H1 (cell line): Measurements from ENCODE around the gene OPCML. TPM values are rescaled to one million over a fixed set of nuclear protein-coding genes. Genes with fewer than 3 reads are reported as not detected.

ENCODE experiments used
- CTCF ChIA-PET: fragments of 300-600 bp; sonication (Branson Sonifier 250); formaldehyde crosslinking; loops from one replicate; lab custom pipeline; 2021; ENCODE audit not compliant: partially characterized antibody; lab: Charles Lee
- POLR2A ChIA-PET: fragments of 300-600 bp; sonication (Branson Sonifier 250); formaldehyde crosslinking; loops from one replicate; lab custom pipeline; 2021; ENCODE audit warnings: inconsistent platforms; ENCODE audit not compliant: partially characterized antibody; lab: Charles Lee
- DNase-seq, 2 experiments: peaks; one replicate each; pipeline versions ENCODE4 v3.0.0 to v3.0.0-alpha.2; 2010 to 2022; ENCODE audit warnings: low spot score in 2 of 2, low read depth in 1 of 2, mixed read lengths in 1 of 2
- FAIRE-seq: peaks from 2 replicates; lab custom pipeline; 2011; peaks lifted over from hg19 to GRCh38; lab: Jason Lieb, UNC
- H2AFZ ChIP-seq: 2 replicates; pipeline ENCODE4 v1.8.1; 2012; ENCODE audit warnings: low read length, inconsistent platforms
- H2AK5ac ChIP-seq: 2 replicates; pipeline ENCODE4 v1.6.1; 2013; ENCODE audit warnings: low read depth, low read length
- H2BK120ac ChIP-seq: replicated peaks from 2 replicates; pipeline ENCODE3; 2013; ENCODE audit warnings: low read depth, low read length, inconsistent platforms
- H2BK12ac ChIP-seq: 2 replicates; pipeline ENCODE4 v1.6.1; 2013; ENCODE audit warnings: low read depth, low read length
- H2BK15ac ChIP-seq: 2 replicates; pipeline ENCODE4 v1.6.1; 2013; ENCODE audit warnings: low read length
- H2BK20ac ChIP-seq: 2 replicates; pipeline ENCODE4 v1.6.1; 2013; ENCODE audit warnings: low read length
- H2BK5ac ChIP-seq: 2 replicates; pipeline ENCODE4 v1.6.1; 2013; ENCODE audit warnings: low read depth, low read length
- H3K14ac ChIP-seq: 2 replicates; pipeline ENCODE4 v1.6.1; 2013; ENCODE audit warnings: inconsistent platforms; ENCODE audit not compliant: insufficient read length
- H3K18ac ChIP-seq: 2 replicates; pipeline ENCODE4 v1.6.1; 2013; ENCODE audit warnings: low read length; ENCODE audit errors: extremely low read depth
- H3K23ac ChIP-seq: 2 replicates; pipeline ENCODE4 v1.6.1; 2013; ENCODE audit warnings: inconsistent platforms; ENCODE audit not compliant: insufficient read length
- H3K23me2 ChIP-seq: 2 replicates; pipeline ENCODE4 v1.6.1; 2013; ENCODE audit warnings: low read depth, low read length
- H3K27ac ChIP-seq: 2 replicates; pipeline ENCODE4 v1.6.1; 2011; ENCODE audit warnings: low read depth, low read length, inconsistent platforms
- H3K27me3 ChIP-seq, 4 experiments: replicated peaks in 1 of 4; 1 replicate in 1 of 4; 2 replicates in 3 of 4; pipeline versions ENCODE4 v1.6.1 to v1.8.1; 2011 to 2013; ENCODE audit warnings: low read length in 3 of 4, mild to moderate bottlenecking in 3 of 4, inconsistent platforms in 2 of 4, mixed read lengths in 2 of 4, moderate library complexity in 1 of 4; ENCODE audit not compliant: control insufficient read depth in 3 of 4, insufficient read depth in 3 of 4; ENCODE audit errors: extremely low read depth in 1 of 4
- H3K36me3 ChIP-seq, 4 experiments: 2 replicates each; pipeline versions ENCODE4 v1.6.1 to v1.8.1; 2011 to 2013; ENCODE audit warnings: mild to moderate bottlenecking in 4 of 4, low read length in 3 of 4, moderate library complexity in 2 of 4, control low read depth in 1 of 4, inconsistent platforms in 1 of 4; ENCODE audit not compliant: insufficient read depth in 4 of 4, control insufficient read depth in 2 of 4
- H3K4ac ChIP-seq: replicated peaks from 2 replicates; pipeline ENCODE3; 2013; ENCODE audit warnings: low read length, low read depth, mixed read lengths, inconsistent platforms; ENCODE audit not compliant: insufficient read length
- H3K4me1 ChIP-seq, 4 experiments: replicated peaks in 1 of 4; 1 replicate in 1 of 4; 2 replicates in 3 of 4; pipeline versions ENCODE4 v1.6.1 to v1.8.1; 2011 to 2013; ENCODE audit warnings: low read length in 3 of 4, inconsistent platforms in 2 of 4, mixed read lengths in 1 of 4; ENCODE audit not compliant: insufficient read depth in 4 of 4, control insufficient read depth in 3 of 4
- H3K4me2 ChIP-seq, 2 experiments: 2 replicates each; pipeline versions ENCODE4 v1.6.1 to v1.8.1; 2011 to 2013; ENCODE audit warnings: low read depth in 2 of 2, low read length in 2 of 2, control low read depth in 1 of 2, inconsistent platforms in 1 of 2, mild to moderate bottlenecking in 1 of 2; ENCODE audit not compliant: insufficient read depth in 1 of 2
- H3K4me3 ChIP-seq, 4 experiments: fragments of 200-600, 300-600 bp in 1 of 4; sonication (generic), shearing (Covaris generic), sonication (Bioruptor Twin) in 1 of 4; 2 replicates each; pipeline versions ENCODE4 v1.5.1 to v1.8.1; 2011 to 2016; ENCODE audit warnings: low read length in 4 of 4, low read depth in 3 of 4, control low read depth in 2 of 4, inconsistent platforms in 2 of 4, mild to moderate bottlenecking in 2 of 4, mixed read lengths in 1 of 4, moderate library complexity in 1 of 4; ENCODE audit not compliant: insufficient read depth in 2 of 4; ENCODE audit errors: extremely low read depth in 1 of 4
- H3K56ac ChIP-seq: replicated peaks from 2 replicates; pipeline ENCODE3; 2013; ENCODE audit warnings: low read depth, mild to moderate bottlenecking, mixed read lengths, low read length, inconsistent platforms; ENCODE audit not compliant: insufficient read length
- H3K79me1 ChIP-seq: 2 replicates; pipeline ENCODE4 v1.6.1; 2013; ENCODE audit warnings: low read depth, low read length, control low read depth
- H3K79me2 ChIP-seq, 2 experiments: 2 replicates each; pipeline versions ENCODE4 v1.6.1 to v1.8.1; 2012 to 2013; ENCODE audit warnings: low read length in 2 of 2, mild to moderate bottlenecking in 2 of 2, inconsistent platforms in 1 of 2; ENCODE audit not compliant: insufficient read depth in 2 of 2, control insufficient read depth in 1 of 2
- H3K9ac ChIP-seq, 4 experiments: replicated peaks in 1 of 4; 1 replicate in 1 of 4; 2 replicates in 3 of 4; pipeline versions ENCODE4 v1.6.1 to v1.8.1; 2011 to 2013; ENCODE audit warnings: low read depth in 3 of 4, low read length in 3 of 4, control low read depth in 2 of 4, mild to moderate bottlenecking in 2 of 4, moderate library complexity in 2 of 4, inconsistent platforms in 1 of 4; ENCODE audit errors: extremely low read depth in 1 of 4
- H3K9me3 ChIP-seq, 2 experiments: 2 replicates each; pipeline versions ENCODE4 v1.6.1 to v1.8.1; 2012 to 2013; ENCODE audit warnings: mild to moderate bottlenecking in 2 of 2, moderate library complexity in 2 of 2, control low read depth in 1 of 2, inconsistent platforms in 1 of 2, low read depth in 1 of 2, low read length in 1 of 2, mixed read lengths in 1 of 2; ENCODE audit not compliant: insufficient read depth in 2 of 2
- H4K20me1 ChIP-seq, 2 experiments: replicated peaks in 1 of 2; 2 replicates each; pipeline versions ENCODE3 to v1.8.1; 2011 to 2013; ENCODE audit warnings: inconsistent platforms in 2 of 2, low read length in 2 of 2, mild to moderate bottlenecking in 1 of 2; ENCODE audit not compliant: insufficient read depth in 2 of 2, control insufficient read depth in 1 of 2
- H4K5ac ChIP-seq: 2 replicates; pipeline ENCODE4 v1.6.1; 2013; ENCODE audit warnings: low read length, low read depth, mixed read lengths, inconsistent platforms; ENCODE audit not compliant: insufficient read length
- H4K8ac ChIP-seq: 2 replicates; pipeline ENCODE4 v1.8.0; 2013; ENCODE audit warnings: mild to moderate bottlenecking, moderate library complexity, low read length, inconsistent platforms; ENCODE audit not compliant: insufficient read depth; ENCODE audit errors: extremely low read depth
- H4K91ac ChIP-seq: replicated peaks from 2 replicates; pipeline ENCODE3; 2013; ENCODE audit warnings: low read length, mixed read lengths, inconsistent platforms; ENCODE audit not compliant: insufficient read length
- BCL11A ChIP-seq, 2 experiments: IDR thresholded peaks; one replicate each; pipeline ENCODE4 v1.6.1; 2011; ENCODE audit warnings: low read depth in 2 of 2, low read length in 2 of 2, mild to moderate bottlenecking in 2 of 2
- CBX8 ChIP-seq: fragments of 300-800, 300-1000 bp; sonication (generic); IDR thresholded peaks from 2 replicates; pipeline ENCODE4 v1.7.1; 2016; ENCODE audit warnings: low read depth, low read length, borderline replicate concordance
- CEBPB ChIP-seq: IDR thresholded peaks from 2 replicates; pipeline ENCODE4 v1.6.1; 2012; ENCODE audit warnings: low read depth, low read length
- CHD2 ChIP-seq: IDR thresholded peaks from 2 replicates; pipeline ENCODE4 v1.6.1; 2012; ENCODE audit warnings: low read length, improper control_type of control experiment
- CTBP2 ChIP-seq: IDR thresholded peaks from 2 replicates; pipeline ENCODE4 v1.7.0; 2011; ENCODE audit warnings: borderline replicate concordance, mild to moderate bottlenecking, moderate library complexity, mixed read lengths, low read length; ENCODE audit not compliant: insufficient read depth, insufficient read length
- E2F6 ChIP-seq: IDR thresholded peaks from 2 replicates; pipeline ENCODE4 v1.6.1; 2012; ENCODE audit warnings: inconsistent platforms
- EP300 ChIP-seq, 2 experiments: IDR thresholded peaks; 1 replicate in 1 of 2; 2 replicates in 1 of 2; pipeline ENCODE4 v1.6.1; 2011 to 2012; ENCODE audit warnings: low read depth in 2 of 2, low read length in 2 of 2, mild to moderate bottlenecking in 2 of 2, borderline replicate concordance in 1 of 2, inconsistent platforms in 1 of 2, moderate library complexity in 1 of 2
- FOSL1 ChIP-seq: IDR thresholded peaks from 2 replicates; pipeline ENCODE4 v1.6.1; 2011; ENCODE audit warnings: mild to moderate bottlenecking, low read depth, low read length, moderate library complexity; ENCODE audit not compliant: insufficient read depth
- JUND ChIP-seq: IDR thresholded peaks from 2 replicates; pipeline ENCODE4 v1.6.1; 2011; ENCODE audit warnings: mild to moderate bottlenecking, improper control_type of control experiment, low read length
- KDM5A ChIP-seq: fragments of 200-600 bp; IDR thresholded peaks from 2 replicates; pipeline ENCODE4 v1.7.1; 2012; ENCODE audit warnings: mild to moderate bottlenecking, low read length, inconsistent platforms, mixed read lengths
- POU5F1 ChIP-seq: IDR thresholded peaks from 2 replicates; pipeline ENCODE4 v1.6.1; 2011; ENCODE audit warnings: low read depth, mild to moderate bottlenecking, low read length, moderate library complexity
- RNF2 ChIP-seq: fragments of 200-900, 300-1000 bp; sonication (generic); IDR thresholded peaks from 2 replicates; pipeline ENCODE4 v1.7.1; 2016; ENCODE audit warnings: borderline replicate concordance, low read depth, mild to moderate bottlenecking, antibody characterized with exemption, low read length; ENCODE audit not compliant: poor library complexity, severe bottlenecking; ENCODE audit errors: missing control alignments
- TAF1 ChIP-seq: IDR thresholded peaks from 2 replicates; pipeline ENCODE4 v1.6.1; 2011; ENCODE audit warnings: mild to moderate bottlenecking, low read depth, low read length
- WGBS, 2 experiments: shearing (Covaris generic) in 1 of 2; methylation state at CpG; one replicate each; pipeline versions ENCODE4 v1.1.6 to v1.1.7; 2013 to 2015; ENCODE audit warnings: low lambda C conversion rate in 2 of 2, mixed read lengths in 2 of 2, inconsistent platforms in 1 of 2, low coverage in 1 of 2, missing lambda C conversion rate in 1 of 2; ENCODE audit not compliant: insufficient replicate concordance in 2 of 2, insufficient coverage in 1 of 2, insufficient read length in 1 of 2; ENCODE audit errors: extremely low coverage in 1 of 2, missing lambda C conversion rate in 1 of 2; 5-methylcytosine and 5-hydroxymethylcytosine counted together
- polyA plus RNA-seq, 7 experiments: library from polyadenylated mRNA; depleted of rRNA in 3 of 7; stranded (reverse) in 5 of 7; unstranded in 2 of 7; fragments of >200 nt in 5 of 7; fragments of 200-250 nt in 2 of 7; gene quantifications; 1 replicate in 5 of 7; 2 replicates in 1 of 7; 4 replicates in 1 of 7; pipeline versions ENCODE4 v1.2.1 to v1.2.3, GENCODE V29; 2011 to 2013; ENCODE audit warnings: missing spikeins in 2 of 7, mixed read lengths in 2 of 7
- total RNA-seq: library from RNA; stranded (reverse); fragmentation: NEBNext Ultra II Directional; extraction: Animal tissue kit (Norgen Biotek cat#: 25700); gene quantifications from 2 replicates; pipeline ENCODE4 v1.2.1, GENCODE V29; 2021

Gene OPCML
- total and polyA plus RNA-seq, 2 of the 8 experiments (the other 6 are each of a cell fraction or from before 2014, with no cell fraction given), result 2.3 to 3.1 TPM

- no peak overlapping the region for H2AK5ac ChIP-seq
- FAIRE-seq, result no peak
- H4K91ac ChIP-seq, result no peak overlapping the region
- no peaks in the 10 kb centered on the region for H3K79me2 ChIP-seq
- H3K23me2 ChIP-seq, result no peaks in the 10 kb centered on the region
- H2BK15ac ChIP-seq, result no peak overlapping the region
- ChIA-PET CTCF (no interaction called here), POLR2A (no interaction called here)
- H3K79me1 ChIP-seq, result no peaks in the 10 kb centered on the region
- no peak overlapping the region for H2AFZ ChIP-seq
- no peak overlapping the region for H4K5ac ChIP-seq
- H3K36me3 ChIP-seq, result no peaks in the 10 kb centered on the region
- no peak overlapping the region for H2BK5ac ChIP-seq
- WGBS, 2 experiments, result 91% methylated on average over 5 of the region's 5 CpGs; no CpG with 5 or more reads in 1 of the 2 experiments
- H3K23ac ChIP-seq, result no peak overlapping the region
- no peak overlapping the region for H2BK12ac ChIP-seq
- no peaks in the 10 kb centered on the region for H3K4me1 ChIP-seq
- no peak overlapping the region for H3K9ac ChIP-seq
- H3K4ac ChIP-seq, result no peak overlapping the region
- H3K4me2 ChIP-seq, result no peak overlapping the region
- 0 out of 4 replicates have a peak, but pooled peaks cover 0 to 3% of the 10 kb centered on the region in 2 experiments for H3K9me3 ChIP-seq
- no peak overlapping the region for H3K14ac ChIP-seq
- peaks cover 0 to 1% (median 0%) of the 10 kb centered on the region in 4 experiments; a peak in 1 of 7 replicates for H3K27me3 ChIP-seq
- no peak overlapping the region for H3K56ac ChIP-seq
- H3K27ac ChIP-seq, result no peak overlapping the region
- DNase-seq, result no peak
- H3K4me3 ChIP-seq, result no peak overlapping the region
- H3K18ac ChIP-seq, result no peak overlapping the region
- no peak overlapping the region for H2BK20ac ChIP-seq
- no peak overlapping the region for H2BK120ac ChIP-seq
- no peak overlapping the region for H4K8ac ChIP-seq
- no peaks in the 10 kb centered on the region for H4K20me1 ChIP-seq
- TF ChIP-seq POU5F1 (no peak), CHD2 (no peak), CBX8 (no peak), CEBPB (no peak), RNF2 (no peak), TAF1 (no peak), E2F6 (no peak), JUND (no peak), FOSL1 (no peak), KDM5A (no peak), BCL11A (IDR thresholded peaks at IDR 0.05; ENCODE audit: low read depth in 2 of 2, low read length in 2 of 2) (no peak), CTBP2 (no peak), EP300 (IDR thresholded peaks at IDR 0.05; ENCODE audit: borderline replicate concordance in 1 of 2, low read depth in 2 of 2, low read length in 2 of 2) (no peak)
These were observed 981.3 kb downstream of the OPCML start for GRCh38 chr11:132551016-132551415.
